Calu3 (cell line): ENCODE measurements around the gene KCNK4. TPM values are rescaled to one million over a fixed set of nuclear protein-coding genes. Genes with fewer than 3 reads are reported as not detected.
A peak's percentile ranks its signal among the peaks of the same experiment; 100 is the strongest.

Experiments used
- BruUV-seq: library from RNA; stranded (reverse); fragments of 400-500 nt; replicated peaks from 2 replicates; lab custom pipeline; 2021; lab: Mats Ljungman, UMichigan
- CTCF ChIA-PET: fragments of 300-600 bp; sonication (Branson Sonifier 250); formaldehyde crosslinking; loops from one replicate; lab custom pipeline; 2022; ENCODE audit warnings: antibody characterized with exemption; lab: Charles Lee
- DNase-seq: peaks from one replicate; pipeline ENCODE4 v3.0.0; 2022
- H3K27ac Mint-ChIP-seq: one replicate; pipeline ENCODE4 v1.8.0; 2022; ENCODE audit warnings: mixed read lengths; ENCODE audit not compliant: unreplicated experiment
- H3K27me3 Mint-ChIP-seq: one replicate; pipeline ENCODE4 v1.8.0; 2022; ENCODE audit warnings: mixed read lengths; ENCODE audit not compliant: unreplicated experiment
- H3K36me3 Mint-ChIP-seq: one replicate; pipeline ENCODE4 v1.8.0; 2022; ENCODE audit warnings: mild to moderate bottlenecking, moderate library complexity, mixed read lengths; ENCODE audit not compliant: insufficient read depth, unreplicated experiment
- H3K4me1 Mint-ChIP-seq: one replicate; pipeline ENCODE4 v1.8.0; 2022; ENCODE audit warnings: mild to moderate bottlenecking, low read depth, mixed read lengths; ENCODE audit not compliant: unreplicated experiment
- H3K4me3 Mint-ChIP-seq: one replicate; pipeline ENCODE4 v1.8.0; 2022; ENCODE audit warnings: mild to moderate bottlenecking, low read depth, moderate library complexity, mixed read lengths; ENCODE audit not compliant: unreplicated experiment
- H3K9me3 Mint-ChIP-seq: one replicate; pipeline ENCODE4 v1.8.0; 2022; ENCODE audit warnings: low read depth, mixed read lengths; ENCODE audit not compliant: unreplicated experiment
- intact Hi-C: fragments of 100-400 bp; cut with micrococcal nuclease; formaldehyde crosslinking; loops from one replicate; pipeline ENCODE4 v1.10.0; 2022; ENCODE audit not compliant: unreplicated experiment
- total RNA-seq: library from RNA; stranded (reverse); gene quantifications from 2 replicates; pipeline ENCODE4 v1.2.3, GENCODE V29; 2022
- TF ChIP-seq, protein P1 (sequence below): fragments of 200-600 bp; IDR thresholded peaks from one replicate; pipeline ENCODE4 v1.8.0; 2022; ENCODE audit warnings: antibody characterized with exemption; ENCODE audit not compliant: unreplicated experiment

The KCNK4 gene
- total RNA-seq, 1 experiment from 2014 or later, result not detected

DNA sequence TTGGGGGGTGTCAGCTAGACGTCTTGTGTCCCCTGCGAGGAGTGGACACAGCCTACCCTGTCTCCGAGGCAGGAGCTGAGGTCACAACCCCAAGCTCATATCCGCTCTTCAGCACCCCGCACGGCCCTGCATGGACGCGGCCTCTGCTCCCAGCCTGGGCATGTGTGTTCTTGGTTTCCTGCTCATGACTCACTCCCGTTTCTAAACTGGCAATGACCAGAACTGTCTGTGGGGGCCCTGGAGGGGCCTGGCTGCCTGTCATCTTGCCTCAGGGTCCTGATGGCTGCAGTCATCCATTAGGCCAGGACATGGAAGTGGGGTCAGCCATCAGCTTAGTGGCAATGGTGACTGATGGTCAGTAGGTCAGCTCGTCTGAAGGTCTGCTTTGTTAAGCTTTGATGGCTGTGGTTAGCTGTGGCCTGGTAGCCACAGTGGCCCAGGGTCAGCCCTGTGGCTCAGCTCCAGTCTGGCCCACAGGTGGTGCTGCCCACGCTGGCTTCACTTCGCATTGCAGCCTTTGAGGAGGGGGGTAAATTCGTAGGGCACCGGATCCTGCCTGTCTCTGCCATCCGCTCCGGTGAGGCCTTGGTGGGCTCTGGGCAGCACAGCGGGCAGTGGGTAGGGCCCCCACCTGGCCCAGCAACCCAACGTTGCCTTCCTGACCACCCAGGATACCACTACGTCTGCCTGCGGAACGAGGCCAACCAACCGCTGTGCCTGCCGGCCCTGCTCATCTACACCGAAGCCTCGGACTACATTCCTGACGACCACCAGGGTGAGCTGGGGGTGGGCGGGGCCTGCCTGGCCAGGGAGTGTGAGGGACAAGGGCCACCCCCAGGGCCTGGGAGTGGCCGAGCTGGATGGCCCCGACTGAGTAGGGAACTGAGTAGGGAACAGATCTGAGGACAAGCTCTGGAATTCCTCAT, 27.8 kb upstream of the KCNK4 start:
- no TSS peak for BruUV-seq
- no peaks in the 10 kb centered on the region for H3K27me3 Mint-ChIP-seq
- TF ChIP-seq, protein P1, sequence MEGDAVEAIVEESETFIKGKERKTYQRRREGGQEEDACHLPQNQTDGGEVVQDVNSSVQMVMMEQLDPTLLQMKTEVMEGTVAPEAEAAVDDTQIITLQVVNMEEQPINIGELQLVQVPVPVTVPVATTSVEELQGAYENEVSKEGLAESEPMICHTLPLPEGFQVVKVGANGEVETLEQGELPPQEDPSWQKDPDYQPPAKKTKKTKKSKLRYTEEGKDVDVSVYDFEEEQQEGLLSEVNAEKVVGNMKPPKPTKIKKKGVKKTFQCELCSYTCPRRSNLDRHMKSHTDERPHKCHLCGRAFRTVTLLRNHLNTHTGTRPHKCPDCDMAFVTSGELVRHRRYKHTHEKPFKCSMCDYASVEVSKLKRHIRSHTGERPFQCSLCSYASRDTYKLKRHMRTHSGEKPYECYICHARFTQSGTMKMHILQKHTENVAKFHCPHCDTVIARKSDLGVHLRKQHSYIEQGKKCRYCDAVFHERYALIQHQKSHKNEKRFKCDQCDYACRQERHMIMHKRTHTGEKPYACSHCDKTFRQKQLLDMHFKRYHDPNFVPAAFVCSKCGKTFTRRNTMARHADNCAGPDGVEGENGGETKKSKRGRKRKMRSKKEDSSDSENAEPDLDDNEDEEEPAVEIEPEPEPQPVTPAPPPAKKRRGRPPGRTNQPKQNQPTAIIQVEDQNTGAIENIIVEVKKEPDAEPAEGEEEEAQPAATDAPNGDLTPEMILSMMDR, result no peak
- no peaks in the 10 kb centered on the region for H3K9me3 Mint-ChIP-seq
- peaks cover 7% of the 10 kb centered on the region for H3K4me1 Mint-ChIP-seq
- no peak overlapping the region for H3K4me3 Mint-ChIP-seq
- peaks cover 44% of the 10 kb centered on the region for H3K36me3 Mint-ChIP-seq
- CTCF ChIA-PET, result interaction anchor here (1.0 kb wide), 1 partner anchor 41 kb away, joined by 3 read pairs; no protein-coding TSS in a partner anchor
- intact Hi-C loops, result no loop called here
- no peak overlapping the region for H3K27ac Mint-ChIP-seq
- no peak for DNase-seq

DNA sequence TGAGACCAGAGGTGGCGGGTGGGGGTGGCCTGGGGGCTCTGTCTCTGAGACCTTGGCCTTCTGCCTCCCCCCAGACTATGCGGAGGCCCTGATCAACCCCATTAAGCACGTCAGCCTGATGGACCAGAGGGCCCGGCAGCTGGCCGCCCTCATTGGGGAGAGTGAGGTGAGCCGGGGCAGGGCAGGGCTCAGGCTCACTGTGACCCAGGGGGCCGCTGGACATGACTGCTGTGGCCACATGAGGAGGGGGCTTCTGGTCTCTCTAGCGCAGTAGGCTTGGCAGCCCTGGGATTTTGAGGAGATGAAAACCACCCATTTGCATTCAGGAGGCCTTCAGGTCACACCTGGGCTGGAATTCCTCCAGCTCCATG, 27.2 kb upstream of the KCNK4 start:
- Mint-ChIP-seq H3K36me3 (peaks cover 48% of the 10 kb centered on the region), H3K4me1 (peaks cover 13% of the 10 kb centered on the region), H3K27ac (no peak overlapping the region), H3K9me3 (no peaks in the 10 kb centered on the region), H3K4me3 (no peak overlapping the region), H3K27me3 (no peaks in the 10 kb centered on the region)
- BruUV-seq, result no TSS peak
- TF ChIP-seq, protein P1, result no peak
- no peak for DNase-seq
- CTCF ChIA-PET, result no interaction called here
- intact Hi-C loops, result no loop called here

DNA sequence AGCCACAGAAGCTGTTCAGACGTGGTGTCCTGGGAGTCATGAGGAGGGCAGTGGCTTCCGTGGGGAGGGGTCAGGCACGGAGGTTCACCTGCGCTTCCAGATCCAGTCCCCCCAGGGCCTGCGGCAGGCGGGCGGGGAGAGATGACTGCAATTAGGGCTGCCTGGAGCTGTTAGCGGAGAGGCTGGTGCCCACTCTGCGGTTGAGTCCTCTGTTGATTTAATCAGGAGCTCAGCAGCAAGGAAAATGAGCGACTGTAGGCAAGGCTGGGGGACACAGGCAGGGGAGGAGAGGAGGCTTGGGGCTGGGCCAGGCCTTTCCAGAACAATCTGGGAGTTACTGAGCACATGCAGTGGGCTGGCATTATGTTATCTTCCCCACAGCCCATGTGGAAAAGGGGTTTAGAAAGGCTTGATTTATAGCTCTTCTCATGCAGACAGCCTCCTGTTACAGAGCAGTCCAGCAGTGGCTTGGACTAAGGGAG, 26.7 kb upstream of the KCNK4 start:
- TF ChIP-seq, protein P1, result no peak
- no TSS peak for BruUV-seq
- H3K27me3 Mint-ChIP-seq, result no peaks in the 10 kb centered on the region
- peaks cover 48% of the 10 kb centered on the region for H3K36me3 Mint-ChIP-seq
- H3K9me3 Mint-ChIP-seq, result no peaks in the 10 kb centered on the region
- H3K4me1 Mint-ChIP-seq, result peaks cover 18% of the 10 kb centered on the region
- CTCF ChIA-PET, result no interaction called here
- intact Hi-C loops, result no loop called here
- no peak overlapping the region for H3K4me3 Mint-ChIP-seq
- no peak overlapping the region for H3K27ac Mint-ChIP-seq
- no peak for DNase-seq

DNA sequence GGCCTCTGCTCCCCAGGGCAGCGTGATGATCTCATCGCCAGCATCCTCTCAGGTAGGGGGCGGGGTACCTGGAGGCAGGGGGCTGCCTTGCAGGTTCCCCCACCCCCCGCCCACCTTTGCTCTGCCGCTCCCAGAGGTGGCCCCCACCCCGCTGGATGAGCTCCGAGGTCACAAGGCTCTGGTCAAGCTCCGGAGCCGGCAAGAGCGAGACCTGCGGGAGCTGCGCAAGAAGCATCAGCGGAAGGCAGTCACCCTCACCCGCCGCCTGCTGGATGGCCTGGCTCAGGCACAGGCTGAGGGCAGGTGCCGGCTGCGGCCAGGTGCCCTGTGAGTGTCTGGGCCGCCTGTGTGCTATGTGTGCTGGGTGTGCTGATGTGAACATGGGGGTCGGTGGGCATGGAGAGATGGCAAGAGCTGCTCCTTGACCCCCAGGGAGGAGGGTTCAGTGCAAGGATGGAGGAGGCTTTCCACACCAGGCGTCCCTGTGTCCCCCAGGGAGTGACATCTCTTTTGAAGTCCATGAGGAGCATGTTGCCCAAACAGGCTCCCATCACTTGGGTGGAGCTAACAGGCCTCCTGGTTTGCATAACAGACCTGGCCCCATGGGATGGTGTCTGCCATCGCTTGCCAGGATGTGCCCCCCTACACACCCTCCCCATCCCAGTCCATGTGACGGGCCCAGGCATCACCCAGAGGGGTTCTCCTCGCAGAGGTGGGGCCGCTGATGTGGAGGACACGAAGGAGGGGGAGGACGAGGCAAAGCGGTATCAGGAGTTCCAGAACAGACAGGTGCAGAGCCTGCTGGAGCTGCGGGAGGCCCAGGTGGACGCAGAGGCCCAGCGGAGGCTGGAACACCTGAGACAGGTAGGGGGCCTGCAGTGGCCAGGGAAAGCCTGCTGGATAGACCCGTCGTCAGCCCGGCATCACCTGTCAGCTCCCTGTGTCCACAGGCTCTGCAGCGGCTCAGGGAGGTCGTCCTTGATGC, 25.6 kb upstream of the KCNK4 start:
- no peak for DNase-seq
- Mint-ChIP-seq H3K4me1 (peaks cover 18% of the 10 kb centered on the region), H3K36me3 (peaks cover 50% of the 10 kb centered on the region), H3K4me3 (no peak overlapping the region), H3K27me3 (no peaks in the 10 kb centered on the region), H3K27ac (peak overlapping the region; percentile 21), H3K9me3 (no peaks in the 10 kb centered on the region)
- no TSS peak for BruUV-seq
- CTCF ChIA-PET, result interaction anchor here (0.6 kb wide), 1 partner anchor 20 kb away, joined by 4 read pairs; no protein-coding TSS in a partner anchor
- TF ChIP-seq, protein P1, result no peak
- intact Hi-C loops, result no loop called here
